Type B pancreatic cell (in vitro differentiated cells): Measurements from ENCODE around the gene SLC2A13. TPM values are rescaled to one million over a fixed set of nuclear protein-coding genes. Genes with fewer than 3 reads are reported as not detected.
"Not testable (repeated sequence)": the region's sequence is repeated elsewhere in the genome, so short reads cannot be mapped to it uniquely, and the experiment has no call there.

Experiments
- DNase-seq: peaks from one replicate; pipeline ENCODE4 v3.0.0; 2021; ENCODE audit warnings: mixed read lengths; ENCODE audit not compliant: unreplicated experiment; ENCODE audit errors: extremely low spot score
- H3K27ac Mint-ChIP-seq: 2 replicates; pipeline ENCODE4 v1.8.0; 2021; ENCODE audit warnings: mild to moderate bottlenecking, mixed read lengths
- H3K27me3 Mint-ChIP-seq: 2 replicates; pipeline ENCODE4 v1.8.0; 2021; ENCODE audit warnings: mixed read lengths
- H3K36me3 Mint-ChIP-seq: 2 replicates; pipeline ENCODE4 v1.8.0; 2021; ENCODE audit warnings: mixed read lengths
- H3K4me1 Mint-ChIP-seq: one replicate; pipeline ENCODE4 v1.8.0; 2021; ENCODE audit warnings: mixed read lengths; ENCODE audit not compliant: unreplicated experiment
- H3K4me3 Mint-ChIP-seq: 2 replicates; pipeline ENCODE4 v1.8.0; 2021; ENCODE audit warnings: mild to moderate bottlenecking, mixed read lengths
- H3K9me3 Mint-ChIP-seq: 2 replicates; pipeline ENCODE4 v1.8.0; 2021; ENCODE audit warnings: mixed read lengths
- CTCF ChIP-seq: fragments of 200-600 bp; sonication (generic); conservative IDR thresholded peaks from 2 replicates; pipeline ENCODE4 v1.5.0; 2021; ENCODE audit warnings: antibody characterized with exemption, mild to moderate bottlenecking
- total RNA-seq: library from RNA; stranded (reverse); gene quantifications from 2 replicates; pipeline ENCODE4 v1.2.1, GENCODE V29; 2021; ENCODE audit warnings: low replicate concordance

Gene SLC2A13
- total RNA-seq, 1 donor from 2014 or later = 7.1 TPM

GRCh38 chr12:39928181-39928899, 177.5 kb downstream of the SLC2A13 start:
- no peak for TF ChIP-seq CTCF
- Mint-ChIP-seq H3K27ac (no peak overlapping the region), H3K27me3 (no peaks in the 10 kb centered on the region), H3K36me3 (no peaks in the 10 kb centered on the region), H3K4me1 (no peaks in the 10 kb centered on the region), H3K4me3 (no peak overlapping the region), H3K9me3 (no peaks in the 10 kb centered on the region)
- DNase-seq = no peak

- no peaks in the 10 kb centered on the region for H3K36me3 Mint-ChIP-seq
- H3K9me3 Mint-ChIP-seq = no peaks in the 10 kb centered on the region
- no peaks in the 10 kb centered on the region for H3K4me1 Mint-ChIP-seq
- no peak for TF ChIP-seq CTCF
- no peaks in the 10 kb centered on the region for H3K27me3 Mint-ChIP-seq
- no peak overlapping the region for H3K27ac Mint-ChIP-seq
- no peak overlapping the region for H3K4me3 Mint-ChIP-seq
- DNase-seq = no peak
Measured at GRCh38 chr12:39923364-39923763, 182.5 kb downstream of the SLC2A13 start.

- H3K9me3 Mint-ChIP-seq, H3K4me1 Mint-ChIP-seq, H3K27ac Mint-ChIP-seq, H3K27me3 Mint-ChIP-seq, H3K36me3 Mint-ChIP-seq, DNase-seq, H3K4me3 Mint-ChIP-seq: not testable (repeated sequence)
Measured at GRCh38 chr12:39922598-39922997, 183.3 kb downstream of the SLC2A13 start.

GRCh38 chr12:39920647-39921046, 185.2 kb downstream of the SLC2A13 start:
- no peaks in the 10 kb centered on the region for H3K27me3 Mint-ChIP-seq
- no peak overlapping the region for H3K4me3 Mint-ChIP-seq
- DNase-seq = no peak
- H3K9me3 Mint-ChIP-seq = no peaks in the 10 kb centered on the region
- H3K4me1 Mint-ChIP-seq = no peaks in the 10 kb centered on the region
- H3K27ac Mint-ChIP-seq = no peak overlapping the region
- no peaks in the 10 kb centered on the region for H3K36me3 Mint-ChIP-seq
- TF ChIP-seq CTCF = no peak

GRCh38 chr12:39920222-39920621, 185.7 kb downstream of the SLC2A13 start:
- Mint-ChIP-seq H3K4me1 (no peaks in the 10 kb centered on the region), H3K4me3 (no peak overlapping the region), H3K36me3 (no peaks in the 10 kb centered on the region), H3K27me3 (no peaks in the 10 kb centered on the region), H3K9me3 (no peaks in the 10 kb centered on the region), H3K27ac (no peak overlapping the region)
- DNase-seq = no peak
- no peak for TF ChIP-seq CTCF

- Mint-ChIP-seq H3K4me1 (no peaks in the 10 kb centered on the region), H3K36me3 (no peaks in the 10 kb centered on the region), H3K9me3 (no peaks in the 10 kb centered on the region), H3K27me3 (no peaks in the 10 kb centered on the region), H3K4me3 (no peak overlapping the region), H3K27ac (no peak overlapping the region)
- TF ChIP-seq CTCF = no peak
- no peak for DNase-seq
Measured at GRCh38 chr12:39919790-39920189, 186.1 kb downstream of the SLC2A13 start.
